T-helper 1 cell treated with Interleukin-12 subunit alpha and Interleukin-12 subunit beta and Interleukin-4 antibody, amounts not matched to agents 30 ng/mL and 1 ng/mL, for 36 hours (primary cell): ENCODE results near the gene IGF2. TPM values are rescaled to one million over a fixed set of nuclear protein-coding genes. Genes with fewer than 3 reads are reported as not detected.

ENCODE experiments used
- intact Hi-C: fragments of 100-400 bp; cut with micrococcal nuclease; formaldehyde crosslinking; loops from one replicate; pipeline ENCODE4 v1.15.1; 2024
- total RNA-seq: library from RNA; stranded (reverse); gene quantifications from 2 replicates; pipeline ENCODE4 v1.2.3, GENCODE V29; 2022

Gene IGF2
- total RNA-seq, 1 donor from 2014 or later, result 0.17 TPM

GRCh38 chr11:2093575-2094353 is 45.4 kb downstream of the IGF2 start:
- intact Hi-C loops, result no loop called here

- intact Hi-C loops, result no loop called here
Measured at GRCh38 chr11:2092956-2093412, 46.2 kb downstream of the IGF2 start.

- intact Hi-C loops, result no loop called here
Measured at GRCh38 chr11:2092464-2092910, 46.7 kb downstream of the IGF2 start.

- intact Hi-C loops, result no loop called here
Measured at GRCh38 chr11:2091786-2092463, 47.3 kb downstream of the IGF2 start.

- intact Hi-C loops, result no loop called here
Measured at GRCh38 chr11:2091112-2091746, 48.0 kb downstream of the IGF2 start.

GRCh38 chr11:2090172-2091111 is 48.7 kb downstream of the IGF2 start:
- intact Hi-C loops, result no loop called here

GRCh38 chr11:2089536-2090165 is 49.5 kb downstream of the IGF2 start:
- intact Hi-C loops, result loop anchor here (1.0 kb wide), 1 partner anchor 12 kb away; no protein-coding TSS in a partner anchor

- intact Hi-C loops, result loop anchor here (1.0 kb wide), 1 partner anchor 12 kb away; no protein-coding TSS in a partner anchor
Measured at GRCh38 chr11:2088746-2089535, 50.2 kb downstream of the IGF2 start.

- intact Hi-C loops, result no loop called here
Measured at GRCh38 chr11:2088284-2088683, 50.9 kb downstream of the IGF2 start.

- intact Hi-C loops, result no loop called here
Measured at GRCh38 chr11:2086239-2087040, 52.7 kb downstream of the IGF2 start.

GRCh38 chr11:2085251-2086066 is 53.7 kb downstream of the IGF2 start:
- intact Hi-C loops, result no loop called here

- intact Hi-C loops, result no loop called here
Measured at GRCh38 chr11:2084721-2085120, 54.5 kb downstream of the IGF2 start.

Other genes starting within 250 kb of the IGF2 start
- not detected in 2 replicates for gene PRR33, start 247.5 kb downstream of the IGF2 start, total RNA-seq
- gene TNNT3, start 219.7 kb downstream of the IGF2 start, total RNA-seq, result 6.1 and 6.7 TPM in 2 replicates
- 45.3 and 51.3 TPM in 2 replicates for gene MRPL23, start 192.1 kb downstream of the IGF2 start, total RNA-seq
- gene H19, start 141.5 kb downstream of the IGF2 start, total RNA-seq, result 0.41 TPM in 1 of 2 replicates, not detected in the other
- gene INS, start 21.8 kb upstream of the IGF2 start, total RNA-seq, result not detected in 2 replicates
- gene TH, start 32.4 kb upstream of the IGF2 start, total RNA-seq, result not detected in 2 replicates
- gene ASCL2, start 131.2 kb upstream of the IGF2 start, total RNA-seq, result 0.24 TPM in 1 of 2 replicates, not detected in the other
- 20.4 and 21.2 TPM in 2 replicates for gene C11orf21, start 162.5 kb upstream of the IGF2 start, total RNA-seq
- gene TSPAN32, start 162.6 kb upstream of the IGF2 start, total RNA-seq, result 21.6 and 23.1 TPM in 2 replicates
- gene CD81, start 237.9 kb upstream of the IGF2 start, total RNA-seq, result 184 and 189 TPM in 2 replicates